Adrenal gland (tissue), 5 donors: Measurements from ENCODE around the gene TGFA.

Experiments used
- CTCF ChIP-seq, 6 experiments: fragments of 450-650 bp in 4 of 6; fragments of 200-600 bp in 2 of 6; sonication (generic) in 1 of 6; IDR thresholded peaks; 1 replicate in 5 of 6; 2 replicates in 1 of 6; pipeline versions ENCODE4 v1.5.1 to v1.8.0; 2016 to 2021; ENCODE audit warnings: antibody characterized with exemption in 6 of 6, mild to moderate bottlenecking in 2 of 6, moderate library complexity in 1 of 6
- POLR2A ChIP-seq, 2 donors: fragments of 450-650 bp; IDR thresholded peaks; one replicate each; pipeline ENCODE4 v1.6.1; 2017; ENCODE audit warnings: antibody characterized with exemption in 2 of 2, mild to moderate bottlenecking in 2 of 2, moderate library complexity in 1 of 2
- donor health status: DM: no; HTN: no; CAD: no.

- TF ChIP-seq POLR2A (IDR thresholded peaks at IDR 0.05) (no peak), CTCF (IDR thresholded peaks at IDR 0.05) (no peak)
Observed at GRCh38 chr2:70499253-70499652, 54.4 kb downstream of the TGFA start.
